HuH-7.5 (cell line): ENCODE measurements around the gene CLDN34.
A peak's percentile ranks its signal among the peaks of the same experiment; 100 is the strongest.

Experiments used
- DNase-seq: peaks from one replicate; pipeline ENCODE4 v3.0.0; 2011; ENCODE audit warnings: low spot score

The CLDN34 gene

GRCh38 chrX:9980927-9981326 is 13.8 kb downstream of the CLDN34 start:
- DNase-seq = no peak

GRCh38 chrX:9983441-9983840 is 16.3 kb downstream of the CLDN34 start:
- DNase-seq = no peak

DNA sequence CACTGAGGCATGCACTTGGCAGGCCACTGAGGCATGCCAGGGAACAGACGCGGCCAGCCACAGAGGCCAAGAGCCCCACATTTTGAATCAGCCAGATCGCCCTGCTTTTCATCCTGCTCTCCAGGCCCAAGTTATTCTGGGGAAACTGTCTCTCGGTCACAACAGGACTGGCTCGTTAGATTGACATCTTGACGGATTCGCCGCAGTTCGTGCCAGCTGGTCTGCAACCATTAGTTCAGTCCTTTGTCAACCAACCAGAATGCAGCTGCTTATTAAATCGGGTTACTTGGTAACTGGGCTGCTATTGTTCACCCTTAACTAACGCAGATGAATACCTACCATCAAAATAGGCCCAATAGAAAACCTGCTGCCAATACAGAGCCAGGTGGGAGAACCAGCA is 16.7 kb downstream of the CLDN34 start:
- no peak for DNase-seq

- no peak for DNase-seq
Measured at GRCh38 chrX:9988762-9989161, 21.6 kb downstream of the CLDN34 start.

- no peak for DNase-seq
Measured at GRCh38 chrX:9992061-9992460, 24.9 kb downstream of the CLDN34 start.

DNA sequence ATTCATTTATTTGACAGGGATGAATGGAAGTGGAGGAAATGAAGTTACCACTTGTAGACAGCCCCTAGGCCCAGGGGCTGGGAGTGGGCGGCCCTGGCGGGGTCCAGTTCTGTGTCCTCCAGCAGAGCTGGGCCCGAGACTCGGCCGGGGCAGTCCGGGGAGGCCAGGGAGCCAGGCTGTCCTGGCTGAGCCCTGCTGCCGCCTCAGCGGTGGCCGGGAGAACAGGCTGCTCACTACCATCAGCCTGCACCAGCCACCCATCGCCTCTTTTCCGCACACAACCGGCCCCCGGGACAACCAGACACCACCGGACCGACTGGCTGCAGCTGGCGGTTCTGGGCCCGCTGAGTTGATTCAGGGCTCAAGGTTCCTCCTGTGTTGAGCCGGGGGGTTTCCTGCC is 25.6 kb downstream of the CLDN34 start:
- no peak for DNase-seq

GRCh38 chrX:9995855-9996339 is 28.7 kb downstream of the CLDN34 start:
- DNase-seq = peak; percentile 58

- no peak for DNase-seq
Measured at GRCh38 chrX:9997041-9997440, 29.9 kb downstream of the CLDN34 start.

DNA sequence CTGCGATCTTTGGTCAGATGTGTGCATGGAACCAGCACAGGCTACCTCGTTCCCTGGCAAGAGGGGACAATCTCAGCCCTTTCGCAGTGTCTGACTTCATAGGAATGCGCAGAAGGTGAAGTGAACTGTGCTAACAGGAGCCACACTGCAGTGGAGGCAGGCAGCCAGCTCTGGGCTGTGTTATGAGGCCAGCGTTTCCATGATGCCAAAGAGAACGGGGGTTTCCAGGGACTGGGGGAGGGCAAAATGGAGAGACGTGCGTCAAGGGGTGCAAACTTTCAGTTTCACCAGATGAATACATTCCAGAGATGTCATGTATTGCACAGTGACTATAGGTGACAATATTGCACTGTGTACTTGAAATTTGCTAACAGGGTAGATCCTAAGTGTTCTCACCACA is 30.4 kb downstream of the CLDN34 start:
- DNase-seq = no peak

- DNase-seq = no peak
Measured at GRCh38 chrX:10001496-10001895, 34.3 kb downstream of the CLDN34 start.

- DNase-seq = no peak
Measured at GRCh38 chrX:10004832-10005475, 37.8 kb downstream of the CLDN34 start.

DNA sequence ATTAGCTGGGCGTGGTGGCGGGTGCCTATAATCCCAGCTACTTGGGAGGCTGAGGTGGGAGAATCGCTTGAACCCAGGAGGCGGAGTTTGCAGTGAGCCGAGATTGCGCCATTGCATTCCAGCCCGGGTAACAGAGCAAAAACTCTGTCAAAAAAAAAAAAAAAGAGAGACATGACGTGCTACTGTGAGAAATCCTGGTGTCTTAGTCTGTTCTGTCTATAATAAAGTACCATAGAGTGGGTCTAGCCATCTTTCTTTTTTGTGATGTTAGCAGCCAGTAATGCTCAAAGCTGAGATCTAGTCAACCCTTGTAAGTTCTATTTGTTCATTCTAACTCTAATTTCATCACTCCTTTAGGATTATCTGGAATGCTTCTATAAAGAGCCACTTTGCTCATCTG is 38.9 kb downstream of the CLDN34 start:
- DNase-seq = no peak

- DNase-seq = no peak
Measured at GRCh38 chrX:10006770-10007169, 39.6 kb downstream of the CLDN34 start.

GRCh38 chrX:10007621-10008020 is 40.5 kb downstream of the CLDN34 start:
- DNase-seq = no peak

DNA sequence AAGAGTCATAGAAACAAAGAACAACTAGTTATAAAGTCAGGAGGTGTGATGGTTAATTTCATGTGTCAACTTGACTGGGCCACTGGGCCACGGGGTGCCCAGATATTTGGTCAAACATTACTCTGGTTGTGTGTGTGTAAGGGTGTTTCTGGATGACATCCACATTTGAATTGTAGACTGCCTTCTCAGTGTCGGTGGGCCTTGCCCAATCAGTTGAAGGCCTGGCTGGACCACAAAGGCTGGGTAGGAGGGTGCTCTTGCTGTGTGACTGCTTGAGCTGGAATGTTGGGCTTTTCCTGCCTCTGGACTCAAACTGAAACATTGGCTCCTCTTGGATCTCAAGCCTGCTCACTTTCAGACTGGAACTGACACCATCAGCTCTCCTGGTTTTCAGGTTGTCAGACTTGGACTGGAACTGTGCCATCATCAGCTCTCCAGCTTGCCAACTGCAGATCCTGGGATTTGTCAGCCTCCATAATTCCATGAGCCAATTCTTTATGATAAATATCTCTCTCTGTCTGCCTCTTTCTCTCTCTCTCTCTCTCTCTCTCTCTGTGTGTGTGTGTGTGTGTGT is 41.4 kb downstream of the CLDN34 start:
- DNase-seq = no peak

GRCh38 chrX:10009741-10010140 is 42.6 kb downstream of the CLDN34 start:
- no peak for DNase-seq

- no peak for DNase-seq
Measured at GRCh38 chrX:10010686-10011085, 43.5 kb downstream of the CLDN34 start.

GRCh38 chrX:10011261-10011931 is 44.2 kb downstream of the CLDN34 start:
- no peak for DNase-seq

GRCh38 chrX:10011991-10012390 is 44.8 kb downstream of the CLDN34 start:
- DNase-seq = no peak

DNA sequence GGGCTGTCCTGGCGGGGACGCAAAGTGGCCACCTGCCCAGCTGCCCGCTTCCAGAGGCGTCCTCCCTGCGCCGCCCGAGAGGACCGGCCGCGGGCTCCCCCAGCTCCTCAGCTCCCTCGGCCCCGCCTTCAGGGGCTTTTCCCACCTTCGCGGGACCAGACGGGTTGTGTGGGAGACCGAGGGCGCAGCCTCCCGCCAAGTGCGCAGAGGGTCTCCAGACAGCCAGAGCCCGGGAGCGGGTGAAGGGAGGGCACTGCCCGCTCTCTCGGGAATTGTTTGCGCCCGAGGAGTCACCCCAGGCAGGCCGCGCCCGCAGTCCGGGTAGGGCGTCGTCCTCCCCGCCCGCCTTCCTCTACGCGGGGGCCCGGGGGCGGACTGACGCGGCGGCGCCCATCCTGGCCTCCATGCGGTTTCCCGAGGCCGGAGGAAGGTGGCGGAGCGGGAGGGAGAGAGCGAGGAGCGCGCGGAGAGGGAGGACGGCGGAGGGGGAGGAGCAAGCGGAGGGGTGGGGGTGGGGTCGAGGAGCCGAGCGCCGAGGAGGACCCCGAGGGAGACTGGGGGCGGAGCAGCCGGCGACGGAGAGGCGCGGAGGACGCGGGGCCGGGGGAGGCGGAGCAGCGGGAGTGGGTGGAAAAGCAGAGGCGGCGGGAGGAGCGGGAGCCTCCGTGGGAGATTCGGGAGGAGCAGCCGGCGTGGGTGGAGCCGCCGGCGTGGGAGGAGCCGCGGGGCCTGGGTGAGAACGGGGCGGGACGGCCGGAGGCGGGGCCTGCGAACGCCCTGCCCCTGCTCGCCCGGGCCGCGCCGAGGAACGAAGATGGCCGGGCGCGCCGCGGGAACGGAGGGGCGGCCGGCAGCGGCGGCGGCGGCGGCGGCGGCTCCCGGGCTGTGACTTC is 47.5 kb downstream of the CLDN34 start:
- DNase-seq = no peak

DNA sequence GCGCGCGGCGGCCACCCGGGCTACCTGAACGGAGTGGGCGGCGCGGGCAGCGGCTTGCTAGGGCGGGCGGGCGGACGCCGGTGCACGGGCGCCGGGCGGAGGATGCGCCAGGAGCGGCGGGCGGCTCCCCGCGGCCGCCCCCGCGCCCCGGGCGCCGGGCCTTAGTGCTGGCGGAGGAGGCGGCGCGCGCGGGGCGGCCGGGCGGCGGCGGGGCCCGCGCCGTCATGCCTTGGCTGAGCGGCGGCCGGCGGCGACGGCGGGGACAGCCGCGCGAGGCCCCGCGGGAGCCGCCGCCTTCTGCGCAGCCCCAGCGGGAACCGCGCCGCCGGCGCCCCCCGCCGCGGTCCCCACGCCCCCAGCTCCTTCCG is 48.2 kb downstream of the CLDN34 start:
- DNase-seq = no peak

DNA sequence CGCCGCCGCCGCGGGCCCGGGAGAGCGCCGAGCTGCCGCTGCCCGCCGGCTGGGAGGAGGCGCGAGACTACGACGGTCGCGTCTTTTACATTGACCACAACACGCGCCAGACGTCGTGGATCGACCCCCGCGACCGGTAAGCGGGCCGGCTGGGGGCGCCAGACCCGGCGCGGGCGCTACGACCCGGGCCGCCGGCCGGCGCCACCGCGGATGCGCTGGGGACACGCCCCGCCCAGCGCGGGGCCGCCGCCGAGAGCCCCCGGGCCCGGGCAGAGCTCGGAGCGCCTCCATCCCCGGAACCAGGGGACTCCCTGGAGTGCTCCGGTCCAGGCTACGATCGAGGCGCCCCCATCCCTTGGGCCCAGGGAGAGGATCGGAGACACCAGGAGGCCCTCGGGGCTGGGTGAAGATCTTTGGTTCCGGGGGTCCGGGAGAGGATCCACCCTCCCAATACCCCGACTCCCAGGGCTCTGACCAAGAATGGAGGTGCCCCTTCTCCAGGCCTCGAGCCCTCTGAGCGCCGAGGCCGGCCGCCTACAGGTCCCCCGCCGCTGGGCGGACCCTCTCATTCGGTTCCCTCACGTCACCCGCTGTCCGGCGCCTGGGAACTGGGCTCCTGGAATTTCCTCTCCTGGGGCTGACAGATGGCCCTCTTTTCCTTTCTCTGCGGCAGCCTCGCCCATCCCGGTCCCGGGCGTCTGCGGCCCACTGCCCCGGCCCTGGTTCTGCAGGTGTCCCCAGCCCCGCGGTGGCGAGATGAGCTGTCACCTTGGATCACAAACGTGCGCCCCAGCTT is 48.8 kb downstream of the CLDN34 start:
- DNase-seq = no peak
